ENCODE data around the gene MUC6.
"Not testable (repeated sequence)": the region's sequence is repeated elsewhere in the genome, so short reads cannot be mapped to it uniquely, and the experiment has no call there.

The MUC6 gene

GRCh38 chr11:987671-988070, 48.8 kb downstream of the MUC6 start:
- DNase-seq (ENCODE audit: low spot score), result no peak

- DNase-seq (ENCODE audit: low spot score), result no peak
Observed at GRCh38 chr11:986952-987305, 49.6 kb downstream of the MUC6 start.

DNA sequence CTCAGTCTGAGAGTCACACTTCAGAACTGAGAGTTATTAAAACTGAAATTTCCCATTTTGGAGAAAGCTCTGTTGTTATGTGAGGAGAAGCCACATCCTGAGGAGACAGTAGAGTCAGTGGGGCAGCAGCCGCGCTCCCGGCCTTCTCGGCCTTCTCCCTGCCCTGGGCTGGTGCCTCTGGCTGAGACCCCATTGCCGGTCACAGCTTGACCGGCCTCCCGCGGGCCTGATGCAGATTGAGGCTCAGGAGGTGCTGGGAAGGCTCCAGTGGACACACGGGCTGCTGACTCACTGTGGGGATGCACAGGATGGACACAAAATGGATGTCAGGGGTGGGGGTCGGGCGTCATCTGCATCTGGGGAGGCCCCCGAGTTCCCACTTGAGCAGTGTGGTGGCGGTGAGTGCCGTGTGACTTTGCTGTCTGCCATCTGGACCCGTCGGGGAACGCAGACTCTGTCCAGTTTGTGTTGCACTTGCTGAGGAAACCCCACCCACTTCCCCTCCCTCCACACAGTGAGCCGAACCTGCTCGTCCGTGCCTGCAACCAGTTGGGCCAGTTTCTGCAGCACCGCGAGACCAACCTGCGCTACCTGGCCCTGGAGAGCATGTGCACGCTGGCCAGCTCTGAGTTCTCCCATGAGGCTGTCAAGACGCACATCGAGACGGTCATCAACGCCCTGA, 50.1 kb downstream of the MUC6 start:
- no peak for DNase-seq (ENCODE audit: low spot score)

GRCh38 chr11:985848-986247, 50.7 kb downstream of the MUC6 start:
- no peak for DNase-seq (ENCODE audit: low spot score)

- no peak for DNase-seq (ENCODE audit: low spot score)
Observed at GRCh38 chr11:985406-985805, 51.1 kb downstream of the MUC6 start.

- no peak for DNase-seq (ENCODE audit: low spot score)
Observed at GRCh38 chr11:984546-984945, 52.0 kb downstream of the MUC6 start.

GRCh38 chr11:981764-982163, 54.8 kb downstream of the MUC6 start:
- no peak for DNase-seq (ENCODE audit: low spot score)

GRCh38 chr11:980438-981357, 55.8 kb downstream of the MUC6 start:
- no peak for DNase-seq (ENCODE audit: low spot score)

- no peak for DNase-seq (ENCODE audit: low spot score)
Observed at GRCh38 chr11:978781-979180, 57.7 kb downstream of the MUC6 start.

- DNase-seq (ENCODE audit: low spot score), result no peak
Observed at GRCh38 chr11:977830-978720, 58.4 kb downstream of the MUC6 start.

DNA sequence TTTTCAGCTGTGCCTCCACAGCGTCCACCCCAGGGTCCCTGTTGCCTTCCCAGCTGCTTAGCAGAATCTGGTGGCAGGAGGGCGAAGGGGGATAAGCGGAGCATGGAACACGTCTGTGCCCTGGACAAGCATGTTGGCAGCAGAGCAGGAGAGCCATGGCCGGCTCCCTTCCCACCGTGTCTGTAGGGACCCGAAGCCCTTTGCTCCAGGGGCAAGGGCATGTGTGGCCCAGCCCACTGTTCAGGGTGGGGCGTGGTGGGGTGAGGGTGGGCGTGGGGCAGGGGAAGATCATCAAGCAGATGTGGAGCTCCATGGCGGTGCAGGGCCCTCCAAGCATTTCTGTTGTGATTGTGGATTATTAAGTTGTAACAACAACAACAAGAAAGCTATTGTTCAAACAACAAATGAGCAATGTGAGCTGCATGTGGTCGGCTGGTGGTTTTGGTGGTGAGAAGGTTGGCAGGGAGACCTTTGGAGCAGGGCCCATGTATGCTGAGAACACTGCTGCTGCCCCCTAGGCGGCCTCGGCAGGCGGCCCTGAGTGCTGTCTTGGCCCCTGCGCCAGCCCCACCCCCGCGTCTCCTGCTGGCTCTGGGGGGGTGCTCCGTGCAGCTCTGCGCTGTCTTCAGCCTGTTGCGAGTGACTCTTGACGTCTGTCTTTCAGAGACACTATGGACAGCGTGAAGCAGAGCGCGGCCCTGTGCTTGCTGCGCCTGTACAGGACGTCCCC, 59.9 kb downstream of the MUC6 start:
- no peak for DNase-seq (ENCODE audit: low spot score)

- DNase-seq (ENCODE audit: low spot score), result no peak
Observed at GRCh38 chr11:975827-976226, 60.7 kb downstream of the MUC6 start.

- DNase-seq (ENCODE audit: low spot score), result not testable (repeated sequence)
Observed at GRCh38 chr11:975376-975775, 61.1 kb downstream of the MUC6 start.

GRCh38 chr11:973237-973636, 63.3 kb downstream of the MUC6 start:
- no peak for DNase-seq (ENCODE audit: low spot score)

DNA sequence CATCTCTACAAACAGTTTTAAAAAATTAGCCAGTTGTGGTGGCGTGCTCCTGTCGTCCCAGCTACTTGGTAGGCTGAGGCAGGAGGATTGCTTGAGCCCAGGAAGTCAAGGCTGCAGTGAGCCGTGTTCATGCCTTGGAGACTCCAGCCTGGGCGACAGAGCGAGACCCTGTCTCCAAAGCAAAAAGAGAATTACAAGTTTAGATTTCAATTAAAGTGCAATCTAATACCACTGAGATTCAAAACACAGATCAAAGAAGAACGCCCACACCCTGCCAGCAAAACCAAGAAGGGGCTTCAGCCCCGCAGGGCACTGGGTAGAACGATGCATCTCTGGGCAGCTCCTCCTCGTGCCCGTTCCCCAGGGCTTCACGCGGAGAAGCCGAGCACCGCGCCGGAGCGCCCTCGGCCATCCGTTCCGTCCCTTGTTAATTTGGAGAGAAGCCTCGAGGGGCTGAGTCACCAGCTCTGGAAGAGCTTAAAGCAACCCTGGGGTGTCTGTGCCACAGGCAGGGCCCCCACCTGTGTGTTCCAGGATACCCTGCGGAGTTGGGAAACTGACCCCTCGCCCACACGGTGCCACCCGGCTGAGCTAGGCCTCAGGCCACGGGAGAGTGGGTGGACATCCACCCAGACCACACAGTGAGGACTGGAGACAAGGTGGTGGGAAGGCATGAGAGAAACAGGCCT, 63.9 kb downstream of the MUC6 start:
- no peak for DNase-seq (ENCODE audit: low spot score)

DNA sequence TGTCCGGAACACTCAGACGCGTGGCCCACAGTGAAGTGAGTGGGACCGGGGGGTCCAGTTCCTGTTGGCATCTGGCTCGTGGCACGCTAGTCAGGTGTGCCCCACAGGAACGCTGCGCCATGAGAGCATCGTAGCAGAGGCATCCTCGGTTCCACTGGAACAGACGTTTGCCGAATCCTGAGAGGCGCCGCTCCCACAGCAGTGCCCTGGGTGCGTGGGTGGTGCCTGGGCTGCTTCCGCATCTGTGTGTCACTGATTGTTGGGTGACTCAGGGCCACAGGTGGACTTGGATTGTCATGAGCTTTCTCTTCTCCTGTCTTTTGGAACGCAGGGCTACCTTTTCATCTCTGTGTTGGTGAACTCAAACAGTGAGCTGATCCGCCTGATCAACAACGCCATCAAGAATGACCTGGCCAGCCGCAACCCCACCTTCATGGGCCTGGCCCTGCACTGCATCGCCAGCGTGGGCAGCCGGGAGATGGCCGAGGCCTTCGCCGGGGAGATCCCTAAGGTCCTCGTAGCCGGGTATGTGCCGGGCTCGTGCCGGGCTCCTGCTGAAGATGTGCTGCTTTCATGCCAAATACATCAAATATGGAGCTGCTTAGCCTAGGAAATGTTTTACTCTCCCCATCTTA, 64.7 kb downstream of the MUC6 start:
- no peak for DNase-seq (ENCODE audit: low spot score)

- no peak for DNase-seq (ENCODE audit: low spot score)
Observed at GRCh38 chr11:971092-971690, 65.3 kb downstream of the MUC6 start.

GRCh38 chr11:970319-970871, 66.1 kb downstream of the MUC6 start:
- no peak for DNase-seq (ENCODE audit: low spot score)

DNA sequence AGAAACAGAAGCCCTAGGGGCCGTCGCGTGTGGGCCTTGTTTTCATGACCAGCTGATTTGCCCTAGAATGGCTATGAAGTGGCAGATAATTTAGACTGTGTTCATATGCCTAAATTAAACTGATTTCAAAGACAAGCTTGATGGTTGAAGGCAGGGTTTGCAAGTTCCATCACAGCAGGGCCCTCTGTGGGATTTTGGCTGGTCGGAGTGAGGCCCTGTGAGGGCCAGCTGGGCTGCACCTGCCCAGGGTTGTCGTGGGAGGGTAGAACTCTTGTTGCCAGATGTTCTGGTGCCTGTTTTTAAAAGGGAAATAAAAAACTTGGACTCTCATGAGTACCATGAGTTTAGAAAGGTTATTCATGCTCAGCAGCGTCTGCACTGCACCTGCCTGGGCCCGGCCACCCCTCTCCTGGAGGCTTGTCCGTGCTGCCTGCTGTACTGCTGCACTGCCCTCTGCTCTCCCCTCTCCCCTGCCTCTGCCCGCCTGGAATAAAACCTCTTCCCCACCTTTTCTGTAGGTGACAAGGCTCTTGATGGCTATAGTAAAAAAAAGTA, 66.8 kb downstream of the MUC6 start:
- no peak for DNase-seq (ENCODE audit: low spot score)

GRCh38 chr11:968822-969221, 67.7 kb downstream of the MUC6 start:
- no peak for DNase-seq (ENCODE audit: low spot score)

Data from CD4-positive, alpha-beta T cell treated with Interleukin-15 for 4 hours (primary cell).